ENCODE measurements around the gene ATP2B2. TPM values are rescaled to one million over a fixed set of nuclear protein-coding genes. Genes with fewer than 3 reads are reported as not detected.

The ATP2B2 gene
- total RNA-seq, 2 experiments from 2014 or later, result 0.06 TPM; not detected in 1

DNA sequence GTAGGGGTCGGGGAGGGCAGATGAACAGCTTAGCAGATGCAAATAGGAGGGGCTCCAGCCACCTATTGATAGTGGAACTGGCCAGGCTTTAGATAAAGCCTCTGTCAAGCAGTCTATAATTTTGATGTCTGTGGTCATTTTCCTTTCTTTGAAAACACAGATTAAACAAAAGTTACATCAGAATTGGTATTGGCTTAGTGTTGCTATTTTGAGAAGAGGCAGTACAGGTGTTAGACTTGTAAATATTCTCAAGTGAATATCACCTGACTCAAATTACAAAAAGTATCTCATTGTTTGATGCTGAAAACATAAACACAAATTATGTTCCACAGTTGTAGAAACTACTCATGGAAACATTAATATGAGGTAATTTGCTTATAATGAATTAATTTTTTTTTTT lies 230.8 kb downstream of the ATP2B2 start:
- no peak overlapping the region for H2AFZ ChIP-seq (ENCODE audit: low read length)
- no TSS peak for BruUV-seq (replicated peaks)
- no peaks in the 10 kb centered on the region for H3K9me3 ChIP-seq (ENCODE audit: low read length)
- peak overlapping the region; percentile 33 for H3K4me2 ChIP-seq (ENCODE audit: low read length)
- peak; percentile 18 for DNase-seq (ENCODE audit: low spot score)
- peaks cover 23% of the 10 kb centered on the region for H3K4me1 ChIP-seq (ENCODE audit: insufficient read depth, low read length, poor library complexity, severe bottlenecking)
- ChIA-PET POLR2A (interaction anchor here (0.6 kb wide), 1 partner anchor 80 kb away, joined by 3 read pairs; no protein-coding TSS in a partner anchor), CTCF (ENCODE audit: unreplicated experiment) (no interaction called here)
- intact Hi-C loops (cut with micrococcal nuclease; ENCODE audit: unreplicated experiment), result no loop called here
- no peaks in the 10 kb centered on the region for H3K9me2 ChIP-seq (ENCODE audit: insufficient read depth, low read length)
- H3K4me3 ChIP-seq (ENCODE audit: low read depth, low read length, poor library complexity, severe bottlenecking), result no peak overlapping the region
- TF ChIP-seq CTCF (conservative IDR thresholded peaks at IDR 0.05; ENCODE audit: low read length), result no peak
- no peak for TF ChIP-seq EZH2phosphoT487 (IDR thresholded peaks at IDR 0.05; ENCODE audit: borderline replicate concordance, low read depth, low read length)
- peaks cover 100% of the 10 kb centered on the region for H3K36me3 ChIP-seq (ENCODE audit: insufficient read depth, low read length)
- no peak overlapping the region for H3K27ac ChIP-seq (ENCODE audit: low read depth, low read length, poor library complexity, severe bottlenecking)
- peaks cover 16% of the 10 kb centered on the region for H4K20me1 ChIP-seq (ENCODE audit: insufficient read depth, low read length)
- H3K79me2 ChIP-seq (ENCODE audit: insufficient read depth, low read depth, low read length), result peaks cover 85% of the 10 kb centered on the region

Small RNA genes lying within 50 kb of the gene (microRNA-seq; reads per million reads assigned to microRNA genes)
- gene MIR378B (ENCODE audit: borderline replicate concordance) (not detected), gene MIR885 (ENCODE audit: borderline replicate concordance) (not detected)

Small RNA genes lying within 50 kb of the gene (small RNA-seq; reads per million reads assigned to genes)
- not detected for gene MIR378B
- gene MIR885, result not detected
- not detected for gene RF02126

Other genes starting within 250 kb of the ATP2B2 start
- 0.32 TPM in 1 of 2 replicates, not detected in the other for gene GHRL, start 212.6 kb downstream of the ATP2B2 start, total RNA-seq (2014; rRNA removed; shearing (Covaris generic))
- 0.42 and 0.77 TPM in 2 replicates for gene GHRL, start 212.6 kb downstream of the ATP2B2 start, total RNA-seq (2022)
- 131 and 132 TPM in 2 replicates for gene SEC13, start 184.5 kb downstream of the ATP2B2 start, total RNA-seq (2014; rRNA removed; shearing (Covaris generic))
- 104 and 111 TPM in 2 replicates for gene SEC13, start 184.5 kb downstream of the ATP2B2 start, total RNA-seq (2022)